HG03439 (cell line): ENCODE results near the gene CCDC88C.

ENCODE experiments used
- ATAC-seq: cut with Tn5 transposase; IDR thresholded peaks from one replicate; pipeline ENCODE4 v1.9.1; 2021; ENCODE audit warnings: mild to moderate bottlenecking, moderate library complexity; ENCODE audit not compliant: unreplicated experiment

The CCDC88C gene

GRCh38 chr14:91310606-91311283 lies 106.9 kb downstream of the CCDC88C start:
- no peak for ATAC-seq

- ATAC-seq = no peak
These were observed 107.8 kb downstream of the CCDC88C start for GRCh38 chr14:91309756-91310280.

GRCh38 chr14:91308337-91308736 lies 109.3 kb downstream of the CCDC88C start:
- ATAC-seq = no peak

GRCh38 chr14:91307652-91308051 lies 110.0 kb downstream of the CCDC88C start:
- ATAC-seq = no peak

- ATAC-seq = no peak
These were observed 110.6 kb downstream of the CCDC88C start for GRCh38 chr14:91307046-91307445.

GRCh38 chr14:91306547-91306946 lies 111.1 kb downstream of the CCDC88C start:
- no peak for ATAC-seq

GRCh38 chr14:91305650-91306431 lies 111.8 kb downstream of the CCDC88C start:
- ATAC-seq = no peak

GRCh38 chr14:91303924-91304229 lies 113.7 kb downstream of the CCDC88C start:
- no peak for ATAC-seq

GRCh38 chr14:91303091-91303923 lies 114.3 kb downstream of the CCDC88C start:
- no peak for ATAC-seq

- no peak for ATAC-seq
These were observed 115.2 kb downstream of the CCDC88C start for GRCh38 chr14:91302391-91302790.

GRCh38 chr14:91300957-91301356 lies 116.7 kb downstream of the CCDC88C start:
- ATAC-seq = no peak

- no peak for ATAC-seq
These were observed 117.2 kb downstream of the CCDC88C start for GRCh38 chr14:91300283-91300895.

- no peak for ATAC-seq
These were observed 118.2 kb downstream of the CCDC88C start for GRCh38 chr14:91299121-91300115.

GRCh38 chr14:91298576-91298975 lies 119.0 kb downstream of the CCDC88C start:
- ATAC-seq = no peak

GRCh38 chr14:91297081-91297711 lies 120.4 kb downstream of the CCDC88C start:
- no peak for ATAC-seq

- ATAC-seq = no peak
These were observed 121.5 kb downstream of the CCDC88C start for GRCh38 chr14:91295851-91296796.

- ATAC-seq = no peak
These were observed 122.3 kb downstream of the CCDC88C start for GRCh38 chr14:91295276-91295845.

- ATAC-seq = no peak
These were observed 123.5 kb downstream of the CCDC88C start for GRCh38 chr14:91294153-91294552.
